Ishikawa (cell line): ENCODE measurements around the gene NUDT15.

Source experiments
- CEBPB ChIP-seq: IDR thresholded peaks from 2 replicates; pipeline ENCODE4 v1.6.1; 2012
- CREB1 ChIP-seq: IDR thresholded peaks from 2 replicates; pipeline ENCODE4 v1.6.1; 2012; ENCODE audit warnings: low read depth
- EGR1 ChIP-seq: IDR thresholded peaks from 2 replicates; pipeline ENCODE4 v1.6.1; 2012
- EP300 ChIP-seq: IDR thresholded peaks from 2 replicates; pipeline ENCODE4 v1.6.1; 2012; ENCODE audit warnings: borderline replicate concordance
- FOXM1 ChIP-seq: IDR thresholded peaks from 2 replicates; pipeline ENCODE4 v1.6.1; 2012; ENCODE audit warnings: low read depth, borderline replicate concordance
- NFIC ChIP-seq: IDR thresholded peaks from 2 replicates; pipeline ENCODE4 v1.6.1; 2012
- RAD21 ChIP-seq: IDR thresholded peaks from 2 replicates; pipeline ENCODE4 v1.6.1; 2012; ENCODE audit warnings: low read depth
- TAF1 ChIP-seq: IDR thresholded peaks from 2 replicates; pipeline ENCODE4 v1.6.1; 2012; ENCODE audit warnings: low read depth, mild to moderate bottlenecking
- TCF12 ChIP-seq: IDR thresholded peaks from 2 replicates; pipeline ENCODE4 v1.6.1; 2012; ENCODE audit warnings: low read depth
- TEAD4 ChIP-seq: IDR thresholded peaks from 2 replicates; pipeline ENCODE4 v1.6.1; 2012
- YY1 ChIP-seq: IDR thresholded peaks from 2 replicates; pipeline ENCODE4 v1.6.1; 2012; ENCODE audit warnings: low read depth
- ZBTB7A ChIP-seq: IDR thresholded peaks from 2 replicates; pipeline ENCODE4 v1.6.1; 2012; ENCODE audit warnings: low read depth
- TF ChIP-seq, protein P1 (sequence below): IDR thresholded peaks from 2 replicates; pipeline ENCODE4 v1.6.1; 2012
- TF ChIP-seq, protein P2 (sequence below): IDR thresholded peaks from 2 replicates; pipeline ENCODE4 v1.6.1; 2012; ENCODE audit warnings: low read depth, mild to moderate bottlenecking
- TF ChIP-seq, protein P3 (sequence below): IDR thresholded peaks from 2 replicates; pipeline ENCODE4 v1.6.1; 2012

Gene NUDT15

DNA sequence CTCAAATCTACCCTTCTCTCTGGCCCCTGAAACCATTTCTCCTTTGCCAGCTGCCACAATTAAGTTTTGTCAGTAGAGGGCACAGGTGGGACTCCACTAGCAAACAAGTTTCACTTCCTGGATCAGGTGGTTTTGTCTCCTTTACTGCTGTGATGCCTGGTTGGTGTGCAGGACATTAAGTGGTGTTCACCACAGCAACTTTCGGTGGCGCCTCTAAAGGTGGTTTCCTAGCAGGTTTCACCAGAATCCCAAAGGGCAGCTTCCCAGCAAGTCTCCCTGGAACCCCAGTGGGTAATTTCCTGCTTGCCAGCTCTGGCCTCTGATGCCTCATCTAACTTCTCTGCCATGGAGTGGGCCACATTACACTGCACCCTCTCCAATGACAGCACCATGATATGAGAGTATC is 40.7 kb downstream of the NUDT15 start:
- no peak for TF ChIP-seq RAD21
- TF ChIP-seq TEAD4, result no peak
- no peak for TF ChIP-seq NFIC
- no peak for TF ChIP-seq TAF1
- no peak for TF ChIP-seq YY1
- TF ChIP-seq ZBTB7A, result no peak
- TF ChIP-seq FOXM1, result no peak
- TF ChIP-seq, protein P1, sequence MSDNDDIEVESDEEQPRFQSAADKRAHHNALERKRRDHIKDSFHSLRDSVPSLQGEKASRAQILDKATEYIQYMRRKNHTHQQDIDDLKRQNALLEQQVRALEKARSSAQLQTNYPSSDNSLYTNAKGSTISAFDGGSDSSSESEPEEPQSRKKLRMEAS, result no peak
- no peak for TF ChIP-seq CREB1
- TF ChIP-seq, protein P2, sequence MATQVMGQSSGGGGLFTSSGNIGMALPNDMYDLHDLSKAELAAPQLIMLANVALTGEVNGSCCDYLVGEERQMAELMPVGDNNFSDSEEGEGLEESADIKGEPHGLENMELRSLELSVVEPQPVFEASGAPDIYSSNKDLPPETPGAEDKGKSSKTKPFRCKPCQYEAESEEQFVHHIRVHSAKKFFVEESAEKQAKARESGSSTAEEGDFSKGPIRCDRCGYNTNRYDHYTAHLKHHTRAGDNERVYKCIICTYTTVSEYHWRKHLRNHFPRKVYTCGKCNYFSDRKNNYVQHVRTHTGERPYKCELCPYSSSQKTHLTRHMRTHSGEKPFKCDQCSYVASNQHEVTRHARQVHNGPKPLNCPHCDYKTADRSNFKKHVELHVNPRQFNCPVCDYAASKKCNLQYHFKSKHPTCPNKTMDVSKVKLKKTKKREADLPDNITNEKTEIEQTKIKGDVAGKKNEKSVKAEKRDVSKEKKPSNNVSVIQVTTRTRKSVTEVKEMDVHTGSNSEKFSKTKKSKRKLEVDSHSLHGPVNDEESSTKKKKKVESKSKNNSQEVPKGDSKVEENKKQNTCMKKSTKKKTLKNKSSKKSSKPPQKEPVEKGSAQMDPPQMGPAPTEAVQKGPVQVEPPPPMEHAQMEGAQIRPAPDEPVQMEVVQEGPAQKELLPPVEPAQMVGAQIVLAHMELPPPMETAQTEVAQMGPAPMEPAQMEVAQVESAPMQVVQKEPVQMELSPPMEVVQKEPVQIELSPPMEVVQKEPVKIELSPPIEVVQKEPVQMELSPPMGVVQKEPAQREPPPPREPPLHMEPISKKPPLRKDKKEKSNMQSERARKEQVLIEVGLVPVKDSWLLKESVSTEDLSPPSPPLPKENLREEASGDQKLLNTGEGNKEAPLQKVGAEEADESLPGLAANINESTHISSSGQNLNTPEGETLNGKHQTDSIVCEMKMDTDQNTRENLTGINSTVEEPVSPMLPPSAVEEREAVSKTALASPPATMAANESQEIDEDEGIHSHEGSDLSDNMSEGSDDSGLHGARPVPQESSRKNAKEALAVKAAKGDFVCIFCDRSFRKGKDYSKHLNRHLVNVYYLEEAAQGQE, result no peak
- TF ChIP-seq, protein P3, sequence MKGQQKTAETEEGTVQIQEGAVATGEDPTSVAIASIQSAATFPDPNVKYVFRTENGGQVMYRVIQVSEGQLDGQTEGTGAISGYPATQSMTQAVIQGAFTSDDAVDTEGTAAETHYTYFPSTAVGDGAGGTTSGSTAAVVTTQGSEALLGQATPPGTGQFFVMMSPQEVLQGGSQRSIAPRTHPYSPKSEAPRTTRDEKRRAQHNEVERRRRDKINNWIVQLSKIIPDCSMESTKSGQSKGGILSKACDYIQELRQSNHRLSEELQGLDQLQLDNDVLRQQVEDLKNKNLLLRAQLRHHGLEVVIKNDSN, result no peak
- TF ChIP-seq TCF12, result no peak
- no peak for TF ChIP-seq EP300
- no peak for TF ChIP-seq CEBPB
- no peak for TF ChIP-seq EGR1

DNA sequence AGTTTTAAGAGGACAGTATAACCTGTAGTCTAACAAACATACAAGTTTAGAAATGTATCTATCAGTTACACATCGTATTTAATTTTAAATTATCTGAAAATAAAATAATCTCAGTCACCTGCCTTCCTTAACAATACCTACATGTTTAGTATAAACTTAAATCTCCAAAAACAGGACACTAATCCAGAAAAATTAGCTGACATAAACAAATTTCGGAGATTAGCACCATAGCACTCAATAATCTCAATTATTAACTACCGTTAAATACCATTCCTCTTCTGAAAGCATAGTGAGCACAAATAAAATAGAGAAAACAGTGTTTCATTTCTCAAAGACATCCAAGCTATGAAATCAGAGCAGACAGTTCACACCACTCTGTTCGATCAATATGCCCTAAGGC is 44.2 kb downstream of the NUDT15 start:
- TF ChIP-seq ZBTB7A, result no peak
- TF ChIP-seq EP300, result no peak
- TF ChIP-seq, protein P1, result no peak
- TF ChIP-seq, protein P3, result no peak
- no peak for TF ChIP-seq EGR1
- TF ChIP-seq TCF12, result no peak
- TF ChIP-seq YY1, result no peak
- no peak for TF ChIP-seq CREB1
- TF ChIP-seq, protein P2, result no peak
- no peak for TF ChIP-seq CEBPB
- no peak for TF ChIP-seq NFIC
- TF ChIP-seq FOXM1, result no peak
- TF ChIP-seq TAF1, result no peak
- TF ChIP-seq TEAD4, result no peak
- TF ChIP-seq RAD21, result no peak

DNA sequence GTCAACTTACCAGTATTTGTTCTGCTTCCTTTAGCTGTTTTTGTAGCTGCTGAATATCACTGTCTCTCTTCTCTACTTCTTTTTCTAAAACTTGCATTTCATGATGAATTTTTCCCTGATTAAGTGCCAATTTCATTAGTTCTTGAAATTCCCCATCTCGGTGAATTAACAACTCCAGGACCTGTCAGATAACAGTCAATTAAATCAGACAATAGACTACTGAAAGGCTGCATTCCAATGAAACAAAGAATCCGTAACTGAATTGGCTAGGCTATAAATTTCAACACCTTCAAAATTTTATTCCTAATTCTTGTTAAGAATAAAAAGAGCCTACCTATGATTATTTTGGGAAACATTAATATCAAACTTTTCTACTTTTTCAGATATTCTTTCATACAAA is 48.7 kb downstream of the NUDT15 start:
- TF ChIP-seq EGR1 (no peak), YY1 (no peak), RAD21 (no peak), CREB1 (no peak), ZBTB7A (no peak), TAF1 (no peak), FOXM1 (no peak), TCF12 (no peak)

DNA sequence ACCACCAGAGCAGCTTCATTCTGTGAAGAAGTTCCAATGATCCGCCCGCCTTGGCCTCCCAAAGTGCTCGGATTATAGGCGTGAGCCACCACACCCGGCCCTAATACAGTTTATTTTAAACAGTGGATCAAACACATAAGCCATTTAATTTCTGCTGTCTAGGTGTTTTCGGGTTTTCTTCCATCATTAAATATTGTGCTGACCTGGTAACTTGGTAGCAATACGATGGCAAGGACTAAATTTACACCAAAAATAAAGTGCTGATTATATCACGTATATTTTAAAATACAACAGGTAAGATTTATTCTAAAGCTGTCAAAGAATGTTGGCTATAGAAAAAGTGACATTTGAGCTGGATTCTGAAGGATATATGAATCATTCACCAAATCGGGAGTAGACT is 56.1 kb downstream of the NUDT15 start:
- TF ChIP-seq CREB1 (no peak), CEBPB (no peak), FOXM1 (no peak), ZBTB7A (no peak), EGR1 (no peak), NFIC (no peak), TAF1 (no peak), EP300 (no peak)
- TF ChIP-seq, protein P1, result no peak

DNA sequence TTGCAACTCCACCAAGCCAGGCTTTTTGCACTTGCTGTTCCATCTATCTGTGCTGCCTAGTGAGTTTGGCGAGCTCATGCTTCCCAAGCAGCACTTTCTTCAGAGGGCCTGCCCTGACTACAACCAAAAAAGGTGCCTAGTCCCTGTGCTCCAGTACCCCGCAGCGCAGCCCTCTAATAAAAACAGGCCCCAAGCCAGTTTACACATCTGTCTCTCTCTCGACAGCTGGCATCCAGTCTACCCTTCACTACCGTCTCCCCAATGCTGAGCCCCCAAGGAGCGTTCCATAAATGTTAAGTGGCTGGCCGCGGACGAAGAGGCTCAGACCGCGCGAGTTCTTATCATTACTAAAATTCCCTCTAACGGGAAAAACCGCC is 56.9 kb downstream of the NUDT15 start:
- no peak for TF ChIP-seq CREB1
- TF ChIP-seq TAF1, result no peak
- TF ChIP-seq ZBTB7A, result no peak
- no peak for TF ChIP-seq FOXM1
- TF ChIP-seq, protein P2, result no peak
- no peak for TF ChIP-seq CEBPB
- TF ChIP-seq, protein P3, result no peak
- TF ChIP-seq, protein P1, result no peak
- TF ChIP-seq NFIC, result no peak
- no peak for TF ChIP-seq YY1
- no peak for TF ChIP-seq RAD21
- TF ChIP-seq TEAD4, result no peak
- TF ChIP-seq EGR1, result no peak
- no peak for TF ChIP-seq EP300
- no peak for TF ChIP-seq TCF12
